ENCODE data around the gene SPRR2E. TPM values are rescaled to one million over a fixed set of nuclear protein-coding genes. Genes with fewer than 3 reads are reported as not detected.

The SPRR2E gene
- polyA plus RNA-seq, 1 experiment: not detected

DNA sequence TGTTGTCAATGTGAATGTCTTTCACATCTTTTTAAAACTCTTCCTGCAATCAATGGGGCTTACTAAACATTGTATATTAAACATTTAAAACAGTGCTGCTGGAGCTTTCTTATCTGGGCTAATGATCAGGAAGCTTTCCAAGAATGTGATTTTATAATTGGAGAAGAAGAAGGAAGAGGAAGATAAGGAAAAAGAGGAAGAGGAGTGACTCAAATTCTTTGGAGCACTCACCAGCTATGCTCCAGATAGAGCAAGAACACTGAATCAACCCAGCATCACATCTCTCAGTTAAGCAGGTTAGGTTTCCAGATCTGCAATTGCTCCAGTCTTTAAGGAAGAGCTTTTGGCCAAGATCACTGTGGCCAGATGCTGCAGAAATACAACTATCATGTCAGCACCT is 1.4 kb upstream of the SPRR2E start:
- no peak overlapping the region for H3K27ac ChIP-seq (ENCODE audit: low read depth, low read length)
- H3K27me3 ChIP-seq (ENCODE audit: control insufficient read depth, insufficient read depth, low read length): no peaks in the 10 kb centered on the region
- TF ChIP-seq, protein P1, sequence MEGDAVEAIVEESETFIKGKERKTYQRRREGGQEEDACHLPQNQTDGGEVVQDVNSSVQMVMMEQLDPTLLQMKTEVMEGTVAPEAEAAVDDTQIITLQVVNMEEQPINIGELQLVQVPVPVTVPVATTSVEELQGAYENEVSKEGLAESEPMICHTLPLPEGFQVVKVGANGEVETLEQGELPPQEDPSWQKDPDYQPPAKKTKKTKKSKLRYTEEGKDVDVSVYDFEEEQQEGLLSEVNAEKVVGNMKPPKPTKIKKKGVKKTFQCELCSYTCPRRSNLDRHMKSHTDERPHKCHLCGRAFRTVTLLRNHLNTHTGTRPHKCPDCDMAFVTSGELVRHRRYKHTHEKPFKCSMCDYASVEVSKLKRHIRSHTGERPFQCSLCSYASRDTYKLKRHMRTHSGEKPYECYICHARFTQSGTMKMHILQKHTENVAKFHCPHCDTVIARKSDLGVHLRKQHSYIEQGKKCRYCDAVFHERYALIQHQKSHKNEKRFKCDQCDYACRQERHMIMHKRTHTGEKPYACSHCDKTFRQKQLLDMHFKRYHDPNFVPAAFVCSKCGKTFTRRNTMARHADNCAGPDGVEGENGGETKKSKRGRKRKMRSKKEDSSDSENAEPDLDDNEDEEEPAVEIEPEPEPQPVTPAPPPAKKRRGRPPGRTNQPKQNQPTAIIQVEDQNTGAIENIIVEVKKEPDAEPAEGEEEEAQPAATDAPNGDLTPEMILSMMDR (IDR thresholded peaks at IDR 0.05; ENCODE audit: low read depth, low read length): no peak
- H3K9me3 ChIP-seq (ENCODE audit: control insufficient read depth, insufficient read depth, low read length): no peaks in the 10 kb centered on the region
- no peak for DNase-seq (ENCODE audit: low read depth, low spot score)
- POLR2A ChIA-PET: no interaction called here
- CTCF ChIA-PET: no interaction called here
- no peak overlapping the region for H3K4me3 ChIP-seq (ENCODE audit: low read depth, low read length)

DNA sequence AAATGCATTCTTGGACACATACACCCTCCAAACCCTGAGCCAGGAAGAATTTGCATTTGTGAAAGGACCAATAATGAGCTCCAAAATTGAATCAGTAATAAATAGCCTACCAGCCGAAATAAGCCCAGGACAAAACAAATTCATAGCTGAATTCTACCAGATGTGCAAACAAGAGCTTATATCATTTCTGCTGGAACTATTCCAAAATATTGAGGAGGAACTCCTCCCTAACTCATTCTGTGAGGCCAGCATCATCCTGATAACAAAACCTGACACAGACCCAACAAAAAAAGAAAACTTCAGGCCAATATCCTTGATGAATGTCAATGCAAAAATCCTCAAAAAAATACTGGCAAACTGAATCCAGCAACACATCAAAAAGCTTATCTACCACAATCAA is 6.7 kb downstream of the SPRR2E start:
- CTCF ChIA-PET: no interaction called here
- POLR2A ChIA-PET: no interaction called here

DNA sequence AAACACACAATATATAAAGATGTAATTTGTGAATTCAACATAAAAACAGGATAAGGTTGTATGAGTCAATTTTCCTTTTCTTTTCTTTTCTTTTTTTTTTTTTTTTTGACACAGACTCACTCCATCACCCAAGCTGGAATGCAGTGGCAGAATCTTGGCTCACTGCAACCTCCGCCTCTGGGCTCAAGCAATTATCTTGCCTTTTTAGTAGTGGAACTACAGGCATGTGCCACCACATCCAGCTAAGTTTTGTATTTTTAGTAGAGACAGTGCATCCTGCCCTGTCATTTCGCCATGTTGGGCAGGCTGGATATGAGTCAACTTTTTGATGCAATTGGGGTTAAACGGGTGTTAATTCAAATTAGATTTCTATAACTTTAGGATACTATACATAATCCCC is 12.6 kb downstream of the SPRR2E start:
- Histone ChIP-seq H3K9me3 (ENCODE audit: control insufficient read depth, insufficient read depth, low read length) (no peaks in the 10 kb centered on the region; the same call in 1 of the 2 replicates), H3K4me3 (ENCODE audit: low read depth, low read length) (no peak overlapping the region), H3K27ac (ENCODE audit: low read depth, low read length) (no peak overlapping the region), H3K27me3 (ENCODE audit: control insufficient read depth, insufficient read depth, low read length) (no peaks in the 10 kb centered on the region)
- POLR2A ChIA-PET: no interaction called here
- TF ChIP-seq, protein P1 (IDR thresholded peaks at IDR 0.05; ENCODE audit: low read depth, low read length): no peak
- CTCF ChIA-PET: interaction anchor here (0.6 kb wide), 1 partner anchor 253 kb away, joined by 6 read pairs; no protein-coding TSS in a partner anchor
- DNase-seq (ENCODE audit: low read depth, low spot score): no peak

More for the DNA sequence above, 6.7 kb downstream of the SPRR2E start:
- DNase-seq (ENCODE audit: low read depth, low spot score): no peak
- H3K4me3 ChIP-seq (ENCODE audit: low read depth, low read length): no peak overlapping the region
- H3K27me3 ChIP-seq (ENCODE audit: control insufficient read depth, insufficient read depth, low read length): no peaks in the 10 kb centered on the region
- no peaks in the 10 kb centered on the region; the same call in 1 of the 2 replicates for H3K9me3 ChIP-seq (ENCODE audit: control insufficient read depth, insufficient read depth, low read length)
- no peak overlapping the region for H3K27ac ChIP-seq (ENCODE audit: low read depth, low read length)
- TF ChIP-seq, protein P1 (IDR thresholded peaks at IDR 0.05; ENCODE audit: low read depth, low read length): no peak

DNA sequence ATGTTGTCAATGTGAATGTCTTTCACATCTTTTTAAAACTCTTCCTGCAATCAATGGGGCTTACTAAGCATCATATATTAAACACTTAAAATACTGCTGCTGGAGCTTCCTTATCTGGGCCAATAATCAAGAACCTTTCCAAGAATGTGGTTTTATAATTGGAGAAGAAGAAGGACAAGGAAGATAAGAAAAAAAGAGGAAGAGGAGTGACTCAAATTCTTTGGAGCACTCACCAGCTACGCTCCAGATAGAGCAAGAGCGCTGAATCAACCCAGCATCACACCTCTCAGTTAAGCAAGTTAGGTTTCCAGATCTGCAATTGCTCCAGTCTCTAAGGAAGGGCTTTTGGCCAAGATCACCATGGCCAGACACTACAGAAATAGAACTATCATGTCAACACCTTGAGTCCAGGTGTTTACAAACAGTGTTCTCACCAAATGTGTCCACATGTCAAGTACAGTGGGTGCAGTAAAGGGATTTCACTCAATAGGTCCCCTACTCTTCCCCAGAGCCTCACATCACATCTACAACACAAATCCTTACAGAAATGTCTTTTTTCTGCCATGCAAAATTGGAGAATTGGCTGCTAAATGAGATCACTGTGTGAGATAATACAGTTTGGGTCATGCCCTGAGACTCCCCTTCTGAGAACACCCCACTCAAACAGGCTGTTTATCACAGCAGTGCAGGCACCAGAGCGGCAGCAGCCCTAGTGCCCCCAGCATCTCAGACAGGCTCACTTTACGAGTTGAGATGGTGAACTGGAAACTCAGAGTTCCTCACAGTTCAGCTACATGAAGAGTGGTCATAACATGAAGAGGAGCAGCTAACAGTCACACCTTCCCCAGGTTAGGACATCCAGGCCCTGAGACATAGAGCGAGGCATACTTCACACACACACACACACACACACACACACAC is 21.3 kb downstream of the SPRR2E start:
- TF ChIP-seq, protein P1 (IDR thresholded peaks at IDR 0.05; ENCODE audit: low read depth, low read length): no peak
- ChIA-PET POLR2A (no interaction called here), CTCF (no interaction called here)
- no peak for DNase-seq (ENCODE audit: low read depth, low spot score)
- Histone ChIP-seq H3K27ac (ENCODE audit: low read depth, low read length) (no peak overlapping the region), H3K4me3 (ENCODE audit: low read depth, low read length) (no peak overlapping the region), H3K27me3 (ENCODE audit: control insufficient read depth, insufficient read depth, low read length) (no peaks in the 10 kb centered on the region), H3K9me3 (ENCODE audit: control insufficient read depth, insufficient read depth, low read length) (no peaks in the 10 kb centered on the region)

DNA sequence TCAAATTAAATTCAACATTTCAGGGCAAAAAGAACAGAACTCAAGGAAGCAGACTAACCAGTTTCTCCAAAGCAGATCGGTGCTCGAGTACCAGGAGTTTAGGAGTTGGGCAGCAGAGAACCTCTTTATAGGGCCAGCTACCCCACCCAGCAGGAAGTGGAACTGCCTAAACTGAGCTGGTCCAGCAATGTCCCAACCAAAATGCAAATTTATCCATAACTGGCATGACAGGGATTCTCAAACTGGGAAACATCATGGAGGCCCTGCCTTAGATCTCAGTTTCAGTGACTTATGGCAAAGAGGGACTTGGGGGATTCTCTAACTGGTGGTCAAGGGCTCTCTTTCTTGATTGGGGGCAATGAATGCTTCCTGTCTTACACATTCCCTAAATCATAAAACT is 22.8 kb downstream of the SPRR2E start, which contains the start of gene SPRR2B:
Gene SPRR2B, minus strand, starts transcription at position 101 of the 400 bp plus-strand sequence. CDS start 772 bp downstream, outside the sequence.
- H3K9me3 ChIP-seq (ENCODE audit: control insufficient read depth, insufficient read depth, low read length): no peaks in the 10 kb centered on the region
- H3K27me3 ChIP-seq (ENCODE audit: control insufficient read depth, insufficient read depth, low read length): no peaks in the 10 kb centered on the region
- H3K27ac ChIP-seq (ENCODE audit: low read depth, low read length): no peak within 1 kb of the TSS
- TF ChIP-seq, protein P1 (IDR thresholded peaks at IDR 0.05; ENCODE audit: low read depth, low read length): no peak
- DNase-seq (ENCODE audit: low read depth, low spot score): no peak
- ChIA-PET POLR2A (no interaction called here), CTCF (no interaction called here)
- H3K4me3 ChIP-seq (ENCODE audit: low read depth, low read length): no peak within 1 kb of the TSS
